ENCODE results near the gene GABRR2. TPM values are rescaled to one million over a fixed set of nuclear protein-coding genes. Genes with fewer than 3 reads are reported as not detected.

The GABRR2 gene
- under 1 TPM; 0.48 to 0.49 TPM for total RNA-seq

GRCh38 chr6:89315249-89315885, at the start of gene GABRR2:
Gene GABRR2, minus strand, starts transcription at chr6:89315299. Its CDS starts 134 bp downstream, at chr6:89315165.
- Histone ChIP-seq H3K27me3 (no peaks in the 10 kb centered on the region), H3K9ac (ENCODE audit: low read depth in 2 of 2, low read length in 2 of 2) (no peak within 1 kb of the TSS), H3K4me1 (peaks cover 10% of the 10 kb centered on the region), H3K27ac (no peak within 1 kb of the TSS), H3K9me3 (no peaks in the 10 kb centered on the region), H3K36me3 (no peaks in the 10 kb centered on the region), H3K4me3 (no peak within 1 kb of the TSS)
- no peak for DNase-seq
- TF ChIP-seq, protein P1, sequence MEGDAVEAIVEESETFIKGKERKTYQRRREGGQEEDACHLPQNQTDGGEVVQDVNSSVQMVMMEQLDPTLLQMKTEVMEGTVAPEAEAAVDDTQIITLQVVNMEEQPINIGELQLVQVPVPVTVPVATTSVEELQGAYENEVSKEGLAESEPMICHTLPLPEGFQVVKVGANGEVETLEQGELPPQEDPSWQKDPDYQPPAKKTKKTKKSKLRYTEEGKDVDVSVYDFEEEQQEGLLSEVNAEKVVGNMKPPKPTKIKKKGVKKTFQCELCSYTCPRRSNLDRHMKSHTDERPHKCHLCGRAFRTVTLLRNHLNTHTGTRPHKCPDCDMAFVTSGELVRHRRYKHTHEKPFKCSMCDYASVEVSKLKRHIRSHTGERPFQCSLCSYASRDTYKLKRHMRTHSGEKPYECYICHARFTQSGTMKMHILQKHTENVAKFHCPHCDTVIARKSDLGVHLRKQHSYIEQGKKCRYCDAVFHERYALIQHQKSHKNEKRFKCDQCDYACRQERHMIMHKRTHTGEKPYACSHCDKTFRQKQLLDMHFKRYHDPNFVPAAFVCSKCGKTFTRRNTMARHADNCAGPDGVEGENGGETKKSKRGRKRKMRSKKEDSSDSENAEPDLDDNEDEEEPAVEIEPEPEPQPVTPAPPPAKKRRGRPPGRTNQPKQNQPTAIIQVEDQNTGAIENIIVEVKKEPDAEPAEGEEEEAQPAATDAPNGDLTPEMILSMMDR (IDR thresholded peaks at IDR 0.05): no peak
- intact Hi-C loops (cut with DNase I): loop anchor here (10.0 kb wide), 1 partner anchor 49 kb away; no protein-coding TSS in a partner anchor

GRCh38 chr6:89364586-89364985, 49.5 kb upstream of the GABRR2 start:
- H3K9me3 ChIP-seq: no peaks in the 10 kb centered on the region
- intact Hi-C loops (cut with DNase I): loop anchor here (10.0 kb wide), 1 partner anchor 50 kb away; the partner anchor contains the start of gene GABRR2
- no peak overlapping the region for H3K27ac ChIP-seq

DNA sequence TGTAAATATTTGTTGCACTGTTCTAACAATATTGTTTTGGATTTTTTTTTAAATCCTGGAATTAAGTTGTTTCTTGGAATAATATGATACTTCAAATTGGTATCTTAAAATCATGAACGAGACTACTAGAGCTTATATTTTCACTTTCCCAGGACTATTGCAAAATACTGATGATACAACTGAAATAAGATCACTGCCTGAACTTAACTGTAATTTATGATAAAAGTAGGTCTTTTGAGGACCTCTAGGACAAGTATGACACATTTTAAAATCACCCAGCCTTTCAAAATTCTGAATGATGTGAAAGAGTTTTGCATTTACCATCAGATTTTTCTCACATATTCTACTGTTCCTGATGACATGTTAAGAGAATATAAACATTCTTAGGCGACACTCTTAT, 46.1 kb upstream of the GABRR2 start:
- Histone ChIP-seq H3K9me3 (no peaks in the 10 kb centered on the region), H3K36me3 (no peaks in the 10 kb centered on the region), H3K27me3 (no peaks in the 10 kb centered on the region), H3K9ac (ENCODE audit: low read depth in 2 of 2, low read length in 2 of 2) (no peak overlapping the region), H3K27ac (no peak overlapping the region), H3K4me1 (no peaks in the 10 kb centered on the region), H3K4me3 (no peak overlapping the region)
- intact Hi-C loops (cut with DNase I): loop anchor here (10.0 kb wide), 1 partner anchor 46 kb away; the partner anchor contains the start of gene GABRR2
- DNase-seq: no peak
- TF ChIP-seq, protein P1 (IDR thresholded peaks at IDR 0.05): no peak

More at GRCh38 chr6:89364586-89364985, 49.5 kb upstream of the GABRR2 start:
- Histone ChIP-seq H3K36me3 (no peaks in the 10 kb centered on the region), H3K27me3 (no peaks in the 10 kb centered on the region), H3K9ac (ENCODE audit: low read depth in 2 of 2, low read length in 2 of 2) (no peak overlapping the region), H3K4me1 (no peaks in the 10 kb centered on the region), H3K4me3 (no peak overlapping the region)
- TF ChIP-seq, protein P1 (IDR thresholded peaks at IDR 0.05): no peak
- no peak for DNase-seq

DNA sequence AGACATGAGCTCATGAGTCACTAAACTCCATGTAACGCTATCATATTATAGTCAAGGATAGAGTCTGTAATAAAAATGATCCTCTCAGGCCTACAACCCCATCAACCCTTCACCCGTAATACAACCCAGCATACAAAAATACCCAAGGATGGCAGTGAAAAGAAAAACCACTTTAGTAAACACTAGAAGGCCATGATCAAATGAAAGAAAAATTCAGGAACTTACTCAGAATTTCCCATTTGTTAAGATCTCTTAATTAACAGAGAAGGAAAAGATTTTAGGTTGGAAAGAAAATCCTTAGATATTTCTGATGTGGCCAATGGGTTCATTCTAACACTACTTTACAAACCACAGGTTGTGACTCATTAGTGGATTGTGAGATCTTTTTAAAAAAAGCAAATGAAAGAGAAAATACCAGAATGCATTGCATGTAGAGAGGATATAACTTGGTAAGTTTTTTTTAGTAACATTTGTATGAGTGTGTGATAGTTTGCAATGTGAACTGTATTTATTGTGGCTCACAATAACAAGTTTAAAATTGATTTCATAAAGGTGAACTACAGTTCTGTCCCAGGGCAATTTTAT, 45.4 kb upstream of the GABRR2 start:
- H3K9ac ChIP-seq (ENCODE audit: low read depth in 2 of 2, low read length in 2 of 2): no peak overlapping the region
- H3K27me3 ChIP-seq: no peaks in the 10 kb centered on the region
- no peaks in the 10 kb centered on the region for H3K36me3 ChIP-seq
- TF ChIP-seq, protein P1 (IDR thresholded peaks at IDR 0.05): no peak
- H3K4me3 ChIP-seq: no peak overlapping the region
- no peak overlapping the region for H3K27ac ChIP-seq
- intact Hi-C loops (cut with DNase I): loop anchor here (10.0 kb wide), 1 partner anchor 46 kb away; the partner anchor contains the start of gene GABRR2
- no peak for DNase-seq
- H3K4me1 ChIP-seq: no peaks in the 10 kb centered on the region
- H3K9me3 ChIP-seq: no peaks in the 10 kb centered on the region

DNA sequence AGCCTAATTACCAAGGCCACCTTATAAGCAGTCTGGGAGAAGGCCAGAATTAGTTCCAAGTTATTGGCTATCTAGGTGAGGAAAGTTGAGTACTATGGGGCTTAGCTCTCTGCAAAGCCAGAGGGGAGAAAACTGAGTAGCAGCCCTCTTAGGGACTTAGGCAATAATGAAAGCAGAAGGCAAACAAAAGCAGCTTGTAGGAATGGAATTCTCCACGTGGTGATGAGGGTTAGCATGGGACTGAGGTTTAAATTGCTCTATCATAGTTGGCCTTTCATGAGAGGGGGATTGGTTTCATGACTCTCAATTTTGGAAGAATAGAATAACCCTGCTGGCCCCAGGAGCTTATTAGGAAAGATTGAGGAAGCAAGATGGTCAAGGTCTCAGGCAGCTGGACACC, 44.5 kb upstream of the GABRR2 start:
- no peak overlapping the region for H3K9ac ChIP-seq (ENCODE audit: low read depth in 2 of 2, low read length in 2 of 2)
- DNase-seq: no peak
- H3K36me3 ChIP-seq: no peaks in the 10 kb centered on the region
- H3K27me3 ChIP-seq: no peaks in the 10 kb centered on the region
- H3K27ac ChIP-seq: no peak overlapping the region
- no peaks in the 10 kb centered on the region for H3K9me3 ChIP-seq
- H3K4me3 ChIP-seq: no peak overlapping the region
- H3K4me1 ChIP-seq: no peaks in the 10 kb centered on the region
- intact Hi-C loops (cut with DNase I): no loop called here
- TF ChIP-seq, protein P1 (IDR thresholded peaks at IDR 0.05): no peak

Measured in colonic mucosa (tissue), 4 donors.